Activated naive CD8-positive, alpha-beta T cell (primary cell): ENCODE data around the gene RXRA.

Experiments
- H3K27ac Mint-ChIP-seq: one replicate; pipeline ENCODE4 v1.8.0; 2021; ENCODE audit warnings: mixed read lengths
- H3K27me3 Mint-ChIP-seq: one replicate; pipeline ENCODE4 v1.8.0; 2021; ENCODE audit warnings: mixed read lengths
- H3K36me3 Mint-ChIP-seq: one replicate; pipeline ENCODE4 v1.8.0; 2021; ENCODE audit warnings: mixed read lengths
- H3K4me1 Mint-ChIP-seq: one replicate; pipeline ENCODE4 v1.8.0; 2021; ENCODE audit warnings: low read depth, mixed read lengths
- H3K4me3 Mint-ChIP-seq: one replicate; pipeline ENCODE4 v1.8.0; 2021; ENCODE audit warnings: mild to moderate bottlenecking, mixed read lengths
- H3K9me3 Mint-ChIP-seq: one replicate; pipeline ENCODE4 v1.8.0; 2021; ENCODE audit warnings: low read depth, mixed read lengths

Gene RXRA

GRCh38 chr9:134314950-134315715 is 11.1 kb upstream of the RXRA start:
- H3K4me3 Mint-ChIP-seq: no peak overlapping the region
- H3K9me3 Mint-ChIP-seq: no peaks in the 10 kb centered on the region
- H3K4me1 Mint-ChIP-seq: no peaks in the 10 kb centered on the region
- no peak overlapping the region for H3K27ac Mint-ChIP-seq
- H3K27me3 Mint-ChIP-seq: no peaks in the 10 kb centered on the region
- H3K36me3 Mint-ChIP-seq: no peaks in the 10 kb centered on the region

GRCh38 chr9:134315716-134316448 is 10.4 kb upstream of the RXRA start:
- Mint-ChIP-seq H3K27ac (no peak overlapping the region), H3K4me3 (no peak overlapping the region), H3K9me3 (no peaks in the 10 kb centered on the region), H3K4me1 (no peaks in the 10 kb centered on the region), H3K27me3 (no peaks in the 10 kb centered on the region), H3K36me3 (no peaks in the 10 kb centered on the region)

- Mint-ChIP-seq H3K9me3 (no peaks in the 10 kb centered on the region), H3K4me1 (no peaks in the 10 kb centered on the region), H3K27ac (no peak overlapping the region), H3K27me3 (no peaks in the 10 kb centered on the region), H3K4me3 (no peak overlapping the region), H3K36me3 (no peaks in the 10 kb centered on the region)
These were observed 9.7 kb upstream of the RXRA start for GRCh38 chr9:134316449-134317160.

GRCh38 chr9:134317400-134317789 is 8.9 kb upstream of the RXRA start:
- Mint-ChIP-seq H3K4me3 (no peak overlapping the region), H3K27ac (no peak overlapping the region), H3K36me3 (no peaks in the 10 kb centered on the region), H3K9me3 (no peaks in the 10 kb centered on the region), H3K4me1 (no peaks in the 10 kb centered on the region), H3K27me3 (no peaks in the 10 kb centered on the region)

- no peaks in the 10 kb centered on the region for H3K4me1 Mint-ChIP-seq
These were observed 8.4 kb upstream of the RXRA start for GRCh38 chr9:134317790-134318414.

GRCh38 chr9:134318481-134318891 is 7.8 kb upstream of the RXRA start:
- H3K4me3 Mint-ChIP-seq: no peak overlapping the region
- no peaks in the 10 kb centered on the region for H3K36me3 Mint-ChIP-seq
- no peaks in the 10 kb centered on the region for H3K4me1 Mint-ChIP-seq
- H3K27ac Mint-ChIP-seq: no peak overlapping the region
- H3K27me3 Mint-ChIP-seq: no peaks in the 10 kb centered on the region
- H3K9me3 Mint-ChIP-seq: no peaks in the 10 kb centered on the region

More at GRCh38 chr9:134317790-134318414, 8.4 kb upstream of the RXRA start:
- H3K27ac Mint-ChIP-seq: no peak overlapping the region
- H3K4me3 Mint-ChIP-seq: no peak overlapping the region
- no peaks in the 10 kb centered on the region for H3K36me3 Mint-ChIP-seq
- no peaks in the 10 kb centered on the region for H3K27me3 Mint-ChIP-seq
- no peaks in the 10 kb centered on the region for H3K9me3 Mint-ChIP-seq

- Mint-ChIP-seq H3K4me1 (no peaks in the 10 kb centered on the region), H3K27ac (no peak overlapping the region), H3K4me3 (no peak overlapping the region), H3K36me3 (no peaks in the 10 kb centered on the region), H3K27me3 (no peaks in the 10 kb centered on the region), H3K9me3 (no peaks in the 10 kb centered on the region)
These were observed 7.3 kb upstream of the RXRA start for GRCh38 chr9:134318941-134319305.

- Mint-ChIP-seq H3K4me3 (no peak overlapping the region), H3K36me3 (no peaks in the 10 kb centered on the region), H3K27ac (no peak overlapping the region), H3K4me1 (peaks cover 1% of the 10 kb centered on the region), H3K9me3 (no peaks in the 10 kb centered on the region), H3K27me3 (no peaks in the 10 kb centered on the region)
These were observed 6.7 kb upstream of the RXRA start for GRCh38 chr9:134319306-134320125.

GRCh38 chr9:134320126-134320867 is 6.0 kb upstream of the RXRA start:
- H3K27ac Mint-ChIP-seq: no peak overlapping the region
- H3K27me3 Mint-ChIP-seq: no peaks in the 10 kb centered on the region
- no peaks in the 10 kb centered on the region for H3K9me3 Mint-ChIP-seq
- no peaks in the 10 kb centered on the region for H3K36me3 Mint-ChIP-seq
- no peak overlapping the region for H3K4me3 Mint-ChIP-seq
- peaks cover 4% of the 10 kb centered on the region for H3K4me1 Mint-ChIP-seq

GRCh38 chr9:134320868-134321471 is 5.3 kb upstream of the RXRA start:
- Mint-ChIP-seq H3K27me3 (no peaks in the 10 kb centered on the region), H3K9me3 (no peaks in the 10 kb centered on the region), H3K4me3 (no peak overlapping the region), H3K36me3 (no peaks in the 10 kb centered on the region), H3K27ac (no peak overlapping the region), H3K4me1 (peaks cover 4% of the 10 kb centered on the region)

- H3K27ac Mint-ChIP-seq: no peak overlapping the region
- no peak overlapping the region for H3K4me3 Mint-ChIP-seq
- H3K27me3 Mint-ChIP-seq: no peaks in the 10 kb centered on the region
- H3K4me1 Mint-ChIP-seq: peaks cover 4% of the 10 kb centered on the region
- no peaks in the 10 kb centered on the region for H3K9me3 Mint-ChIP-seq
- H3K36me3 Mint-ChIP-seq: no peaks in the 10 kb centered on the region
These were observed 4.7 kb upstream of the RXRA start for GRCh38 chr9:134321531-134321930.

- Mint-ChIP-seq H3K9me3 (no peaks in the 10 kb centered on the region), H3K4me3 (no peak overlapping the region), H3K27ac (no peak overlapping the region), H3K4me1 (peaks cover 4% of the 10 kb centered on the region), H3K36me3 (no peaks in the 10 kb centered on the region), H3K27me3 (no peaks in the 10 kb centered on the region)
These were observed 4.1 kb upstream of the RXRA start for GRCh38 chr9:134321946-134322741.

GRCh38 chr9:134322781-134323241 is 3.4 kb upstream of the RXRA start:
- Mint-ChIP-seq H3K4me1 (peaks cover 4% of the 10 kb centered on the region), H3K9me3 (no peaks in the 10 kb centered on the region), H3K36me3 (no peaks in the 10 kb centered on the region), H3K27me3 (no peaks in the 10 kb centered on the region), H3K27ac (no peak overlapping the region), H3K4me3 (no peak overlapping the region)
